HuH-7.5 (cell line): ENCODE measurements around the gene DPM1.

Source experiments
- DNase-seq: peaks from one replicate; pipeline ENCODE4 v3.0.0; 2011; ENCODE audit warnings: low spot score

DPM1 gene

GRCh38 chr20:50895111-50895830, 63.1 kb downstream of the DPM1 start:
- no peak for DNase-seq

DNA sequence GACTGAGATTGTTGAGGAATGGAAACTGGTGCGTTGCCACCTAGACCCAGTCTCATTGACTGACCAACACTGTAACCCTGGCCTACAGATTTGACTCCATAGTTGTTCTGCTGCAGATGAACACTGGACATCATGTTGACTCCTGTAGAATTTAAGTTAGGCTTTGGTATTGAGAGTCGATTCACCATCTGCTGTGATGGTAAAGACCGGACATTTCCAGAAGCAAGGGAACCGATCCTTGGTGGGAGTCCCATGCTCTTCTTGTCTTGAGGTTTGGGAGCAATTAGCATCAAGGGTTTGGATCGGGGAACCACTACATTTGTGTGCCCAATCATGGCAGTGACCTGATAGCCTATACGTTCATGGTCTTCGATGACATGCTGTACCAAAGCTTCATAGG, 64.7 kb downstream of the DPM1 start:
- DNase-seq = no peak

GRCh38 chr20:50892394-50892793, 65.9 kb downstream of the DPM1 start:
- no peak for DNase-seq

DNA sequence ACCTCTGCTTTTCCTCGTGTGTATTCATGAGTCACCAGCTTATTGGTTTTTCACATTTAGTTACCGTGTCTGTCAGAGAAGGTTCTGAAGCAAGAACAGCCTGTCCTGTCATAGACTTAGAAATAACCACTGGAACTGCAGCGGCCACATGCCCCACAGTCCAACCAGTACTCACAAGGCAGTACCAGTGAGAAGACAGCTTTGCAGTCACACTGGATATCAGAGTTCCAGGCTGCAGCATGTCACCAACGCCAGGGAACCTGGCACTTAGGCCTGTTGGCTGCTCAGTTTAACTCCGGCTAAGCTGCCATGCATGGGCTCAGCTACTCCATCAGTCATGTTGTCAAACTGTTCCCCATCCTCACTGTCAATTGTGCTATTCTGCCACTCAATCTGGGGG, 67.2 kb downstream of the DPM1 start:
- no peak for DNase-seq

DNA sequence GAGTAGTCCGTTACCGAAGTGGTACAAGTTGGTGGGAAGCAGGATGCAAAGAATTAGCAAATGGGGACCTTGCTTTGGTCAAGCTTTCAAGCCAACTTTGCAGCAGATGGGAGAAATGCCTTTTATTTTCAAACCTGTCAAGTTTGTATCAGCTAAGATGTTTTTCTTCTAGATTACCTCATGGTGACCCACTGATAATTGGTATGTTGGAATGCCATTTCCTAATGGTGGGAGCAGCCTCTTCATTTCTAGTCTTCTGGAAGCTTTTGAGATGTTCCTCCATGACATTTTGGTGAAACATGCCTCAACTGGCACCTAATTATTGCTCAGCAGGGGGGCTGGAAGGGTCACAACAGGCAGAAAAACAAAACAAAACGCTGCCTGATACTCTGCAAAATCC, 70.8 kb downstream of the DPM1 start:
- no peak for DNase-seq

- DNase-seq = no peak
Measured at GRCh38 chr20:50886184-50886790, 72.0 kb downstream of the DPM1 start.

GRCh38 chr20:50885781-50886180, 72.6 kb downstream of the DPM1 start:
- DNase-seq = no peak

- DNase-seq = no peak
Measured at GRCh38 chr20:50885068-50885467, 73.3 kb downstream of the DPM1 start.
